Fibroblast of the aortic adventitia (primary cell): ENCODE data around the gene DCANP1. TPM values are rescaled to one million over a fixed set of nuclear protein-coding genes. Genes with fewer than 3 reads are reported as not detected.
A peak's percentile ranks its signal among the peaks of the same experiment; 100 is the strongest.

ENCODE experiments used
- DNase-seq: peaks from one replicate; pipeline ENCODE4 v3.0.0-alpha.2; 2010; ENCODE audit warnings: low read depth
- H3K4me3 ChIP-seq: 2 replicates; pipeline ENCODE4 v1.5.1; 2011; ENCODE audit warnings: low read depth, mild to moderate bottlenecking, control low read depth, low read length, moderate library complexity
- CTCF ChIP-seq: IDR thresholded peaks from 2 replicates; pipeline ENCODE4 v1.5.1; 2011; ENCODE audit warnings: mild to moderate bottlenecking, low read length, control low read depth, inconsistent platforms; ENCODE audit not compliant: insufficient read depth
- total RNA-seq: library from RNA; depleted of rRNA; stranded (reverse); fragments of >200 nt; gene quantifications from 2 replicates; pipeline ENCODE4 v1.2.3, GENCODE V29; 2012; ENCODE audit warnings: low replicate concordance

Gene DCANP1
- total RNA-seq, 1 donor, result not detected

- TF ChIP-seq CTCF, result peak; percentile 78
- DNase-seq, result peak; percentile 44
- H3K4me3 ChIP-seq, result no peak overlapping the region
Observed at GRCh38 chr5:135457424-135458071, 10.4 kb upstream of the DCANP1 start.

GRCh38 chr5:135456238-135457099, 9.3 kb upstream of the DCANP1 start:
- H3K4me3 ChIP-seq, result no peak overlapping the region
- TF ChIP-seq CTCF, result no peak
- DNase-seq, result peak; percentile 70

GRCh38 chr5:135455876-135456237, 8.7 kb upstream of the DCANP1 start:
- no peak overlapping the region for H3K4me3 ChIP-seq
- no peak for TF ChIP-seq CTCF
- no peak for DNase-seq

- H3K4me3 ChIP-seq, result no peak overlapping the region
- no peak for DNase-seq
- TF ChIP-seq CTCF, result no peak
Observed at GRCh38 chr5:135454946-135455345, 7.8 kb upstream of the DCANP1 start.

GRCh38 chr5:135453613-135454012, 6.5 kb upstream of the DCANP1 start:
- no peak overlapping the region for H3K4me3 ChIP-seq
- TF ChIP-seq CTCF, result no peak
- DNase-seq, result no peak

GRCh38 chr5:135452321-135453030, 5.3 kb upstream of the DCANP1 start, which contains the start of gene TIFAB:
Gene TIFAB (minus strand): TSS chr5:135452351. CDS start chr5:135449939, 2,412 bp downstream.
- TF ChIP-seq CTCF, result no peak
- no peak for DNase-seq

More at GRCh38 chr5:135452321-135453030, 5.3 kb upstream of the DCANP1 start, which contains the start of gene TIFAB:
- H3K4me3 ChIP-seq, result no peak within 1 kb of the TSS
